Thymus (tissue), 11 donors: ENCODE results near the gene PRSS16. TPM values are rescaled to one million over a fixed set of nuclear protein-coding genes. Genes with fewer than 3 reads are reported as not detected.

Experiments used
- DNase-seq, 9 donors: peaks; one replicate each; pipeline ENCODE4 v3.0.0-alpha.2; 2013; ENCODE audit warnings: low spot score in 9 of 9, low read depth in 6 of 9, missing footprints in 1 of 9
- H3K27ac ChIP-seq, 2 donors: one replicate each; pipeline ENCODE4 v1.5.1; 2013; ENCODE audit warnings: control low read depth in 1 of 2, low read depth in 1 of 2, low read length in 1 of 2, mild to moderate bottlenecking in 1 of 2, moderate library complexity in 1 of 2
- H3K27me3 ChIP-seq, 2 donors: one replicate each; pipeline ENCODE4 v1.5.1; 2013; ENCODE audit warnings: low read length in 1 of 2; ENCODE audit not compliant: control insufficient read depth in 2 of 2, insufficient read depth in 1 of 2
- H3K36me3 ChIP-seq, 2 donors: one replicate each; pipeline ENCODE4 v1.5.1; 2013; ENCODE audit warnings: low read length in 1 of 2, mild to moderate bottlenecking in 1 of 2, moderate library complexity in 1 of 2; ENCODE audit not compliant: control insufficient read depth in 2 of 2, insufficient read depth in 2 of 2
- H3K4me1 ChIP-seq, 2 donors: one replicate each; pipeline ENCODE4 v1.5.1; 2013; ENCODE audit warnings: low read length in 2 of 2; ENCODE audit not compliant: control insufficient read depth in 2 of 2, insufficient read depth in 2 of 2
- H3K4me3 ChIP-seq, 2 donors: one replicate each; pipeline ENCODE4 v1.5.1; 2013; ENCODE audit warnings: low read length in 2 of 2, control low read depth in 1 of 2, mild to moderate bottlenecking in 1 of 2
- H3K9me3 ChIP-seq, 2 donors: one replicate each; pipeline ENCODE4 v1.5.1; 2013; ENCODE audit warnings: low read length in 1 of 2, mild to moderate bottlenecking in 1 of 2; ENCODE audit not compliant: control insufficient read depth in 2 of 2, insufficient read depth in 1 of 2
- WGBS: extraction: QIAGEN DNeasy Blood & Tissue Kit; methylation state at CpG from one replicate; pipeline ENCODE4 v1.1.7; 2013; 5-methylcytosine and 5-hydroxymethylcytosine counted together
- polyA plus RNA-seq: library from polyadenylated mRNA; stranded (reverse); fragments of 200-250 nt; gene quantifications from one replicate; pipeline ENCODE4 v1.2.3, GENCODE V29; 2013
- total RNA-seq: library from RNA; stranded (reverse); fragments of 120-200 nt; gene quantifications from one replicate; pipeline ENCODE4 v1.2.4, GENCODE V29; 2013
- donor health status: healthy.

PRSS16 gene
- total and polyA plus RNA-seq, 2 donors, result 76.2 to 96.4 TPM

DNA sequence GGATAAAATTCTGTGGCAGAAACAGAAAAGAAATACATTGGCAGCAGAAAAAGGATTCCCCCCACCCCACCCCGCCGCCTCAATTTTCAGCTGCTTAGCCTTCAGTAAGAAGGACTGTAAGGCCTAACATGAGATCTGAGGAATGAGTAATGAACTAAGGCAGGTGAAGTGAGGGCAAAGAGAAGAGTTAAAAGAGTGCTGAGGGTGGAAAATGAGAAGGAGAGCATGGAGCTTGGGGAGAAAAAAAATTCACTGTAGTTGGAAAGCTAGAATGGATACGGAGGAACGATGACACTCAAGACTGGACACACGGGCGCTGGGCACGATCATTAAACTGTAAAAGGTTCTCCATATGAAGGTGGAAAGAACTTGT is 50.0 kb downstream of the PRSS16 start:
- no peaks in the 10 kb centered on the region for H3K36me3 ChIP-seq
- no peaks in the 10 kb centered on the region for H3K4me1 ChIP-seq
- H3K27me3 ChIP-seq, result peaks cover 45 to 92% of the 10 kb centered on the region in 2 donors
- 18% methylated on average over 7 of the region's 7 CpGs for WGBS
- H3K4me3 ChIP-seq, result no peak overlapping the region
- no peak overlapping the region for H3K27ac ChIP-seq
- peaks cover 0 to under 1% of the 10 kb centered on the region in 2 donors for H3K9me3 ChIP-seq
- DNase-seq, result no peak

DNA sequence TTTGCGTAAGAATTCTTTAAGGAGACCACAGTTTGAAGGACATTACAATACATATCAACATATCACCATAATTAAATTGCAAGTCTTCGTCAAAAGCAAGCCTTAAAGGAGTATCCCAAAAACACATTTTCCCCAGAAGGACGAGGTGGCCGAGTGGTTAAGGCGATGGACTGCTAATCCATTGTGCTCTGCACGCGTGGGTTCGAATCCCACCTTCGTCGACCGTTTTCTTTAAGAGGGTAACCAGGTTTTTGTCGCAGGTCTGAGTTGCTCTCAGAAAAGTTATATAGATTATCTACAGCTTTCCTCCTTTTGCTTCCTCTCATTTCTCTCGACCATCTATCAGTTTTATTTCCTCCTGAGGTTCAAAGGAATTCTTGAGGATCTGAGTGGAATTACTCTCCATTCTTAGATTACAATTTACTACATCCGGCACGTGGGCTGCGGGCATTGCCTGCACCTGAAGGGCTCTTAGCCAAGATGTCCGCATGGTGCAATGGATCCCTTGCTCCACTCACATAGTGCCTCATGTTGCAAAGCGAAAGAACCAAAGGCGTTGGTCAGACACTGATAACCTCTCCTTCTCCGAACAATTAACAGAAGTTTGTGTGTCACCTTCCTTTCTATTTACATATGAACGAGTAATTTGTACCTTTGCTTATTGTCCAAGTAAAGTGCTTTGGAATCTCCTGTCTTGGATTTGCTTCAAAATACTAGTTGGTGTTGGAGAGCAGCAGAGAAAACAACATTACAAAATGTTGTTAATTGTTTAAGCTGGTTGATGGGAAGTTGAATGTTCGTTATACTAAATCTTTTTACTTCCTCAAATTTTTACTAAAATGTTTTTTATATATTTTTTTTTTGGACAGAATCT is 50.6 kb downstream of the PRSS16 start:
- no peak for DNase-seq
- 25% methylated on average over 22 of the region's 22 CpGs for WGBS
- H3K9me3 ChIP-seq, result peaks cover 0 to 1% of the 10 kb centered on the region in 2 donors
- no peak overlapping the region for H3K27ac ChIP-seq
- no peak overlapping the region for H3K4me3 ChIP-seq
- H3K4me1 ChIP-seq, result no peaks in the 10 kb centered on the region
- peaks cover 46 to 92% of the 10 kb centered on the region in 2 donors for H3K27me3 ChIP-seq
- H3K36me3 ChIP-seq, result no peaks in the 10 kb centered on the region

DNA sequence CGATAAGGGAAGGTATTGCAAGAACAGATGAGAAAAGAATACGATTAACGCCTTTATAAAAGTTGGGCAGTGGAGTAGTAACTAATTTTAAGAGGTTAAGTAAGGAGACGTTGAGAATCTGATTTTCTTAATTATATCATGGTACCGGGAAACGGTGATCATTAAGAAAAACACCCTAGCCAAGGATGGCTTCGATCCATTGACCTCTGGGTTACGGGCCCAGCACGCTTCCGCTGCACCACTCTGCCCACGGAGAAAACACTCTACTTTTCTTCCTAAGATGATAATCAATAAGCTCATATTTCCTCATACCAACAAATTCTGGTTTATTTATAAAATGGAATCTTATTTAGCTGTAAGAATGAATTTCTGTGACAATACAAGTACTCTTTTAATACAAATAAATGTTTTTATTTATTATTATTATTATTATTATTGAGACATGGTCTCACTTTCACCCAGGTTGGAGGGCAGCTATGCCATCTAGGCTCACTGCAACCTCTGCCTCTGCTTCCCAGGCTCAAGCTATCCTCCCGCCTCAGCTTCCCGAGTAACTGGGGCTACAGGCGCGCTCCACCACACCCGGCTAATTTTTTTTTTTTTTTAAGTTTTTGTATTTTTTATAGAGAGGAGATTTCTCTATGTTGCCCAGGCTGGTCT is 56.2 kb downstream of the PRSS16 start:
- Histone ChIP-seq H3K9me3 (peaks cover 0 to 1% of the 10 kb centered on the region in 2 donors), H3K4me3 (no peak overlapping the region), H3K36me3 (no peaks in the 10 kb centered on the region), H3K27me3 (peaks cover 24 to 62% of the 10 kb centered on the region in 2 donors), H3K27ac (no peak overlapping the region), H3K4me1 (no peaks in the 10 kb centered on the region)
- DNase-seq, result no peak
- 44% methylated on average over 16 of the region's 16 CpGs for WGBS

Other genes with a start within 250 kb of the PRSS16 start
- gene POM121L2, start 64.6 kb downstream of the PRSS16 start, total RNA-seq, result not detected
- gene POM121L2, start 64.6 kb downstream of the PRSS16 start, polyA plus RNA-seq, result not detected
- gene ZNF391, start 141.1 kb downstream of the PRSS16 start, total RNA-seq, result 1.1 TPM
- 1.7 TPM for gene ZNF391, start 141.1 kb downstream of the PRSS16 start, polyA plus RNA-seq
- 18.9 TPM for gene ZNF184, start 225.4 kb downstream of the PRSS16 start, total RNA-seq
- 6.8 TPM for gene ZNF184, start 225.4 kb downstream of the PRSS16 start, polyA plus RNA-seq